ENCODE data around the gene PSMA4. TPM values are rescaled to one million over a fixed set of nuclear protein-coding genes. Genes with fewer than 3 reads are reported as not detected.
"Not testable (repeated sequence)": the region's sequence is repeated elsewhere in the genome, so short reads cannot be mapped to it uniquely, and the experiment has no call there.

Gene PSMA4
- polyA plus RNA-seq, 1 of the 3 experiments (the other 2 are of a cell fraction) = 212 TPM

DNA sequence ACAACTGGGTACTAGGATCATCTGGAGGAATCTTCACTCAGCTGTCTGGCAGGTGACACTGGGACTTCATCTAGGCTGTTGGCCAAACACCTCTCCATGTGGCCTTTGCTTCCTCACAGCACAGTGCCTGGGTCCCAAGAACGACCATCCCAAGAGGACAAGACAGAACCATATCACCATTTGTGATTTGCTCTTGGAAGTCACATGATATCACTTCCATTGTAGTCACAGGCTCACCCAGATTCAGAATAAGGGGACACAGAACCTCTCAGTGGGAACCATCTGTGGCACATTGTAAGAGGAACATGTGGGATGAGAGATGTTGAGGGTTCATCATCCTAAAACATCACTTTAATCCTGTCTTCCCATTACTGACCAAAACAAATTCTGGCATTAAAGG is 1.9 kb upstream of the PSMA4 start:
- Histone ChIP-seq H3K9me3 (no peaks in the 10 kb centered on the region), H3K4me3 (ENCODE audit: low read depth in 2 of 2, low read length in 1 of 2) (no peak overlapping the region), H4K20me1 (ENCODE audit: insufficient read depth) (no peaks in the 10 kb centered on the region), H3K4me1 (ENCODE audit: control insufficient read depth in 1 of 2, insufficient read depth in 2 of 2, low read depth in 1 of 2, low read length in 1 of 2) (peaks cover 4 to 5% of the 10 kb centered on the region in 2 experiments; a peak in 2 of 4 replicates), H2AFZ (ENCODE audit: low read depth) (no peak overlapping the region), H3K27me3 (ENCODE audit: insufficient read depth) (no peaks in the 10 kb centered on the region), H3K36me3 (replicated peaks in 1 of 2; ENCODE audit: control insufficient read depth in 1 of 2, insufficient read depth in 2 of 2, low read length in 1 of 2) (peaks cover 13 to 20% of the 10 kb centered on the region in 2 experiments), H3K79me2 (ENCODE audit: insufficient read depth) (peaks cover 31% of the 10 kb centered on the region), H3F3A (replicated peaks; ENCODE audit: insufficient read depth) (no peaks in the 10 kb centered on the region), H3K9ac (no peak overlapping the region), H3K9me2 (no peaks in the 10 kb centered on the region), H3K27ac (ENCODE audit: low read depth in 2 of 2, low read length in 1 of 2) (no peak overlapping the region; a peak in 1 of 4 replicates), H3K4me2 (no peak overlapping the region)
- CTCF ChIA-PET = no interaction called here
- TF ChIP-seq FOSL2 (IDR thresholded peaks at IDR 0.05; ENCODE audit: borderline replicate concordance, low read depth) = no peak
- TF ChIP-seq ELF1 (IDR thresholded peaks at IDR 0.05) = no peak
- no peak for TF ChIP-seq TEAD4 (IDR thresholded peaks at IDR 0.05; ENCODE audit: borderline replicate concordance, insufficient read depth)
- no peak for TF ChIP-seq GATA2 (CRISPR knock-in tag; IDR thresholded peaks at IDR 0.05)
- DNase-seq = no peak
- WGBS (ENCODE audit: low lambda C conversion rate) = 82% methylated on average over 1 of the region's 1 CpG
- POLR2A ChIA-PET = no interaction called here

- Histone ChIP-seq H3K79me2 (ENCODE audit: insufficient read depth) (peaks cover 37% of the 10 kb centered on the region), H3K36me3 (replicated peaks in 1 of 2; ENCODE audit: control insufficient read depth in 1 of 2, insufficient read depth in 2 of 2, low read length in 1 of 2) (peaks cover 16 to 29% of the 10 kb centered on the region in 2 experiments), H2AFZ (ENCODE audit: low read depth) (peak overlapping the region; percentile 93), H3K4me3 (ENCODE audit: low read depth in 2 of 2, low read length in 1 of 2) (peak overlapping the region; percentile 81 to 83), H3K27ac (ENCODE audit: low read depth in 2 of 2, low read length in 1 of 2) (peak overlapping the region; percentile 92 to 97), H3K4me2 (peak overlapping the region; percentile 83), H3K9ac (peak overlapping the region; percentile 86)
- not testable (repeated sequence) for H3K9me3 ChIP-seq; H3K27me3 ChIP-seq (ENCODE audit: insufficient read depth); H4K20me1 ChIP-seq (ENCODE audit: insufficient read depth); DNase-seq; H3F3A ChIP-seq (replicated peaks; ENCODE audit: insufficient read depth); H3K9me2 ChIP-seq; H3K4me1 ChIP-seq (ENCODE audit: control insufficient read depth in 1 of 2, insufficient read depth in 2 of 2, low read depth in 1 of 2, low read length in 1 of 2)
- ChIA-PET CTCF (interaction anchor here (0.7 to 2.2 kb wide), 5 partner anchors 10 to 211 kb away, joined by 3 to 7 read pairs (median 5); partner anchors contain the start of gene CHRNA5), POLR2A (interaction anchor here (0.6 to 1.7 kb wide), 5 partner anchors 10 to 380 kb away, joined by 3 to 17 read pairs (median 6); partner anchors contain the start of genes CHRNA5 and HYKK)
- 76% methylated on average over 18 of the region's 18 CpGs for WGBS (ENCODE audit: low lambda C conversion rate)
These were observed 642 bp upstream of the PSMA4 start for GRCh38 chr15:78539464-78540140.

DNA sequence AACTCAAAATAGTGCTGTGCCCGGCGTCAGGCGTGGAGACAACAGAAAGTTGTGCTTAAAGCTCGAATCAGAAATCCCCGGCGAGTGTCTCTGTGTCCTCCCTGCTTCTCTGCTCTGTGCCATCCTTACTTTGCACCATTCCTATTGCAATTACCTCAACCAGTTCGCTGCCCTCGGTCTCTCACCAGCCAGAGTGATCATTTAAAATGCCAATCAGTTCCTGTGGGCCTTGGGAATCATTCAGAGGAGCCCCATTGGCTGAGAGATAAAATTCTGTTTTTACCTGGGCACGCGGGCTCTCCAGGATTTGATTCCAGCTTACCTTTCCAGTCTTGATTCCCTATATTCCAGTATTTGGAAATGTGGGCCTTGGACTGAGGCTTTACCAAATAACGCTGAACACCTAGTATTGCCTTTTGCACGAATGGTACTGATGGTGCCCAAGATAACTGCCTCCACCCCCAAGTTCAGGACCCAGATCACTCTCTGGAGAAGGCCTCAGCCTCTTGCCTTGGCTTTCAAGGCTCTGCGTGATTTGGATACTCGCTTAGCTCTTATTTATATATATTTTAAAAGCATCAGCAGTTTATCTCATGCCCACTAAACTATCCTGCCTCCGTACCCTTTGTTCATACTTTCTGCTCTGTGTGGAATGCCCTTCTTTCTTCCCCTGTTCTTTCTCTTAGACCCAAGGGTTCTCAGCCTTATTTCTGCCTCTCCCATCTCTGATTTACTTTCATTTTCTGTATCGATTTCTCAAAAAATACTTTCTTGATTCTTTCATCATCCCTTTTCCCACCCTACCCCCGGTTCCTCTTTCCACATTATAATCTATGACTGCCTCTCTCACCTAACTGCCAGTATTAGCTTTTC is 863 bp downstream of the PSMA4 start:
- H3K4me1 ChIP-seq (ENCODE audit: control insufficient read depth in 1 of 2, insufficient read depth in 2 of 2, low read depth in 1 of 2, low read length in 1 of 2) = peaks cover 4 to 5% of the 10 kb centered on the region in 2 experiments; a peak in 2 of 4 replicates
- WGBS (ENCODE audit: low lambda C conversion rate) = 2% methylated on average over 14 of the region's 17 CpGs
- peak overlapping the region; percentile 83 for H3K4me2 ChIP-seq
- H4K20me1 ChIP-seq (ENCODE audit: insufficient read depth) = no peaks in the 10 kb centered on the region
- H3K79me2 ChIP-seq (ENCODE audit: insufficient read depth) = peaks cover 37% of the 10 kb centered on the region
- peak overlapping the region; percentile 93; the same call in 1 of the 2 replicates for H2AFZ ChIP-seq (ENCODE audit: low read depth)
- no peaks in the 10 kb centered on the region for H3K27me3 ChIP-seq (ENCODE audit: insufficient read depth)
- DNase-seq = peak; percentile 23
- H3K9me3 ChIP-seq = no peaks in the 10 kb centered on the region
- H3K9ac ChIP-seq = peak overlapping the region; percentile 86
- H3K36me3 ChIP-seq (replicated peaks in 1 of 2; ENCODE audit: control insufficient read depth in 1 of 2, insufficient read depth in 2 of 2, low read length in 1 of 2) = peaks cover 31 to 43% of the 10 kb centered on the region in 2 experiments
- no peaks in the 10 kb centered on the region for H3K9me2 ChIP-seq
- H3F3A ChIP-seq (replicated peaks; ENCODE audit: insufficient read depth) = no peaks in the 10 kb centered on the region
- peak overlapping the region; percentile 92 to 97 for H3K27ac ChIP-seq (ENCODE audit: low read depth in 2 of 2, low read length in 1 of 2)
- CTCF ChIA-PET = interaction anchor here (0.6 to 2.2 kb wide), 8 partner anchors 8 to 210 kb away, joined by 3 to 7 read pairs (median 4); no protein-coding TSS in a partner anchor
- POLR2A ChIA-PET = interaction anchor here (1.0 to 1.7 kb wide), 5 partner anchors 9 to 102 kb away, joined by 3 to 17 read pairs (median 4); partner anchors contain the start of gene CHRNA5
- peak overlapping the region; percentile 81 to 83 for H3K4me3 ChIP-seq (ENCODE audit: low read depth in 2 of 2, low read length in 1 of 2)
- TF ChIP-seq SIN3A (IDR thresholded peaks at IDR 0.05; ENCODE audit: borderline replicate concordance, low read depth, low read length) (no peak), FOXM1 (IDR thresholded peaks at IDR 0.05; ENCODE audit: low read depth) (no peak), RCOR1 (IDR thresholded peaks at IDR 0.05; ENCODE audit: low read length) (no peak)
- TF ChIP-seq, protein P1, sequence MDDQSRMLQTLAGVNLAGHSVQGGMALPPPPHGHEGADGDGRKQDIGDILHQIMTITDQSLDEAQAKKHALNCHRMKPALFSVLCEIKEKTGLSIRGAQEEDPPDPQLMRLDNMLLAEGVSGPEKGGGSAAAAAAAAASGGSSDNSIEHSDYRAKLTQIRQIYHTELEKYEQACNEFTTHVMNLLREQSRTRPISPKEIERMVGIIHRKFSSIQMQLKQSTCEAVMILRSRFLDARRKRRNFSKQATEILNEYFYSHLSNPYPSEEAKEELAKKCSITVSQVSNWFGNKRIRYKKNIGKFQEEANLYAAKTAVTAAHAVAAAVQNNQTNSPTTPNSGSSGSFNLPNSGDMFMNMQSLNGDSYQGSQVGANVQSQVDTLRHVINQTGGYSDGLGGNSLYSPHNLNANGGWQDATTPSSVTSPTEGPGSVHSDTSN (IDR thresholded peaks at IDR 0.05) = no peak

Data from SK-N-SH (cell line).